GM12865 (cell line): ENCODE results near the gene SCNN1A.
A peak's percentile ranks its signal among the peaks of the same experiment; 100 is the strongest.

Experiments used
- DNase-seq: peaks from one replicate; pipeline ENCODE4 v3.0.0; 2010; ENCODE audit warnings: low read depth
- H3K4me3 ChIP-seq: 2 replicates; pipeline ENCODE4 v1.5.1; 2011; ENCODE audit warnings: mild to moderate bottlenecking, low read depth, low read length, control low read depth
- CTCF ChIP-seq: IDR thresholded peaks from 2 replicates; pipeline ENCODE4 v1.5.1; 2011; ENCODE audit warnings: low read length, control low read depth, low read depth, inconsistent platforms; ENCODE audit not compliant: insufficient read depth; ENCODE audit errors: missing control alignments

Gene SCNN1A

DNA sequence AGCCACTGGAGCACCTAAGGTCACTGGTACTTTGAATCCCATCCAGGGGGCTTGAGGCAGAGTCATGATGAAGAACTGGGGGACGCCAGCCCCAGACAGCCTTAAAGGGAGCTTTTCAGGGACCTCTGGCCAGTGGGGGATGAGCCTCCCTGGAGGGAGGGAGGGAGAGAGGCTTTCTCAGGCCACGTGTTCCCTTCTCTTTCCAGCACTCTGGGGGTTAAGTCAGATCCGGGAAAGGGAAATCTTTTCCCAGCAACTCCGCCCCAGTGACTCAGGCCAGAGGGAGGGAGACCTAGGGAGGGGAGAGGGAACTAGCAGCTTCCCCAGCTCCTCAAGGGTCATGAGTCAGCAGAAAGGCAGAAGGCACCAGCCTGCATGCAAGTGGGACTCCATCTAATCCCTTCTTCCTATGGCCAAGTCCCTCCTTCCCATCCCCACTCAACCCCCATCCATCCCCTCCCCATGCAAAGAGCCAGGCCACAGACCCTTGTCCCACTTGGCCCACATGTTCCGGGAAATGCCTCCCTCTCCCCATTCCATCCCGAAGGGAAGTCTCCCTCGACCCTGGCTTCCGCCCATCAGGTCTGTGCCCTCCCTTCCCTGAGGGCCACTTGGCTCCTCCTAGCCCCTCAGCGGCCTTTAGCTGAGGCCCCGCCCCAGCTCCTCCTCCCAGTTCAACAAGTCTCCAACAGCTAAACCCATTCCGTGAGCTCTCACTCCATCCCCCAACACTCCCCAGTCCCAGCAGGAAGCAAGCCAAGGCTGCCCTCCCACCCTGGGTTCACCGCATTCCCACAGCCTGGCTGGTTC, 39.1 kb downstream of the SCNN1A start:
- TF ChIP-seq CTCF: no peak
- H3K4me3 ChIP-seq: peak overlapping the region; percentile 52
- peak; percentile 52 for DNase-seq

GRCh38 chr12:6335451-6336078, 39.8 kb downstream of the SCNN1A start:
- DNase-seq: peak; percentile 89
- peak; percentile 78 for TF ChIP-seq CTCF
- H3K4me3 ChIP-seq: peak overlapping the region; percentile 52

GRCh38 chr12:6334940-6335450, 40.4 kb downstream of the SCNN1A start:
- H3K4me3 ChIP-seq: no peak overlapping the region
- DNase-seq: no peak
- TF ChIP-seq CTCF: no peak

DNA sequence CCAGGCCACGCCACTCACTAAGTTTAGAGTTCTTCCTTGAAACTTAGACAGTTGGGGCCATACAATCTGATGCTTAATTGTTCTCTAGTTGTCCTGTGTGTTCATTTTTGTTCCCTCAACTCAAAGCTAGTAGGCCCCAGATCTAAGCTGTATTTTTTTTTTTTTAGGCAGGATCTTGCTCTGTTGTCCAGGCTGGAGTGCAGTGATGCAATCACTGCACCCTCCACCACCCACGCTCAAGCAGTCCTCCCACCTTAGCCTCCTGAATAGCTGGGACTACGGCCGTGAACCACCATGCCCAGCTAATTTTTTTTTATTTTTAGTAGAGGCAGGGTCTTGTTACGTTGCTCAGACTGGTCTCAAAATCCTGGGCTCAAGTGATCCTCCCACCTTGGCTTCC, 41.0 kb downstream of the SCNN1A start:
- H3K4me3 ChIP-seq: no peak overlapping the region
- TF ChIP-seq CTCF: no peak
- DNase-seq: no peak

DNA sequence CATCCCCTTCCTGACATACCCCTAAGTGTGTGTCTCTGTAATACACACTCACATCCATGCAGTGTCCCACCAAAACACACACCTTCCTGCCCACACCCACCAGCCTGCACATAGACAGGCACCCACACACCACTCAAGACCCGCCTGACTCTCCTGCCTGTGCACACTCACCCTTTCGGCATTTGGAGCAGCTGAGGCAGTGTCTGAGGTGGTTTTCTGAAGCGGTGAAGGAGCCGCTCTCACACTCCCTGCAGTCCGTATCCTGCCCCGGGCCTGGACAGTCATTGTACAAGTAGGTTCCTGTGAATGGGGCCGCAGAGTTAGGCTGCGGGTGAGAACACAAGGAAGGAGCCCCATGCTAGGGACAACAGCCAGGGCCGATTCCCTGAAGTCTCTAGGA, 41.8 kb downstream of the SCNN1A start:
- no peak overlapping the region for H3K4me3 ChIP-seq
- no peak for TF ChIP-seq CTCF
- no peak for DNase-seq

DNA sequence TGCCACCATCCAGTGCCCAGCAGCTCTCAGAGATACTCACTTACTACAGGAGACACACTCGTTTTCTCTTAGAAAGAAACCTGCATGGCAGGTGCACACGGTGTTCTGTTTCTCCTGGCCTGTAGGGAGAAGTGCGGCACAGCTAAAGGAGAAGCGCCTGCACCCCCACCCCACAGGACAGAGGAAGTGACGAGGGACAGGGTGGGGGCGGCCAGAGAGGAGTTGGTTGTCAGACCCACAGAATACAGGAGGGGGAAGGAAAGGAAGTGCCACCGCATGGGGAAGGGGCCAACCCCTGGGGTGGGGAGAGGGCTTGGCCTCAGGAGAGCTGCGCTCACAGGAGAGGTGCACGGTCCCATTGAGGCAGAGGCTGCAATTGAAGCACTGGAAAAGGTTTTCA, 42.3 kb downstream of the SCNN1A start:
- no peak for TF ChIP-seq CTCF
- H3K4me3 ChIP-seq: no peak overlapping the region
- no peak for DNase-seq
